ENCODE measurements around the gene FRMD8. TPM values are rescaled to one million over a fixed set of nuclear protein-coding genes. Genes with fewer than 3 reads are reported as not detected.

Gene FRMD8
- total and polyA plus RNA-seq, 2 experiments from 2014 or later = 32.6 to 64.6 TPM

DNA sequence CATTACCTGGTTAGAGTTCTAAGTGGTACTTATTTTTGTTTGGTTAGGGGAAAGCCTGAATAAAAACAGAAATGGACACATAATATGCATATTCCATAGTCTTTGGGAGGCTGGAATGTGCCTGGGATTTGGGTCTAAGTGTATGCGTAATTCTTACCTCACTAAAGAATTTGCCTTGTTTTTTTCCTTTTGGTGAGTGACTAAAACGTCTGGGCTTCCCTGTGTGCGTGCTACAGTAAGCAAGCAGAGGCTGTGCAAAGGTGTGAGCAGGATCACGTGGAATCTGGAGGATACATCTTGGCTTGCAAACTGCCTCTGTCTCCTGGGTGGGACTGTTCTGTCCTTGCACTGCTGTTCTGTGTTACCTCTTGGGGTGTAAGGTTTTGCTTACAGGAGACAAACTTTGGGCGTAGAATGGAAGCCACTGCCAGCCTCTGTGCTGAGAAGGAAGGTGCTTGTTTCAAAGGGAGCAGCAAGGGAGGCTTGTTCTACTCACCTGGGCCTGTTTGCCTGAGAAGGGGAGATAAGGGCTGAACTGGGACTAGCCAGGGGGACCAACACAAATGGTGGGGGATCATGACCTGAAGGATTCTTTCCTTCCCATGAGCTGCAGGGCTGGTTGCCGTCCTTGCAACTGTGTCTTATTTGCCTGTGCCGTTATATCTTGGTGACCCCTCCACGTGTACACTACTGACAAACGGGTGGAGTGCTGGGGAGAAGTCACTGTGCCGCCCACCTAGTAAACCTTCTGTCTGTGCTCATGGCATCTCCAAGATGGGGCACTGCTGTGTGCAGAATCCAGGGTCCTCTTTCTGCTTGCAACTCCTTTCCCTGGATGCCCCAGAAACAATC, 40.6 kb downstream of the FRMD8 start:
- peaks cover 64% of the 10 kb centered on the region for H3K4me1 ChIP-seq (ENCODE audit: low read depth)
- H3K27ac ChIP-seq = no peak overlapping the region
- no peaks in the 10 kb centered on the region for H3K9me3 ChIP-seq (ENCODE audit: low read depth)
- no peaks in the 10 kb centered on the region for H3K36me3 ChIP-seq
- peak in 1 of 2 donors; percentile 87 for DNase-seq (ENCODE audit: low read depth in 1 of 2, low spot score in 1 of 2)
- H3K4me3 ChIP-seq = no peak overlapping the region
- no peak for TF ChIP-seq CTCF (IDR thresholded peaks at IDR 0.05; ENCODE audit: low read depth, low read length)
- H3K27me3 ChIP-seq = no peaks in the 10 kb centered on the region

GRCh38 chr11:65427691-65428577, 41.5 kb downstream of the FRMD8 start:
- no peak overlapping the region for H3K4me3 ChIP-seq
- H3K4me1 ChIP-seq (ENCODE audit: low read depth) = peaks cover 58% of the 10 kb centered on the region
- no peak overlapping the region for H3K27ac ChIP-seq
- no peaks in the 10 kb centered on the region for H3K9me3 ChIP-seq (ENCODE audit: low read depth)
- peak in 1 of 2 donors; percentile 85 for DNase-seq (ENCODE audit: low read depth in 1 of 2, low spot score in 1 of 2)
- H3K27me3 ChIP-seq = no peaks in the 10 kb centered on the region
- no peak for TF ChIP-seq CTCF (IDR thresholded peaks at IDR 0.05; ENCODE audit: low read depth, low read length)
- H3K36me3 ChIP-seq = no peaks in the 10 kb centered on the region

DNA sequence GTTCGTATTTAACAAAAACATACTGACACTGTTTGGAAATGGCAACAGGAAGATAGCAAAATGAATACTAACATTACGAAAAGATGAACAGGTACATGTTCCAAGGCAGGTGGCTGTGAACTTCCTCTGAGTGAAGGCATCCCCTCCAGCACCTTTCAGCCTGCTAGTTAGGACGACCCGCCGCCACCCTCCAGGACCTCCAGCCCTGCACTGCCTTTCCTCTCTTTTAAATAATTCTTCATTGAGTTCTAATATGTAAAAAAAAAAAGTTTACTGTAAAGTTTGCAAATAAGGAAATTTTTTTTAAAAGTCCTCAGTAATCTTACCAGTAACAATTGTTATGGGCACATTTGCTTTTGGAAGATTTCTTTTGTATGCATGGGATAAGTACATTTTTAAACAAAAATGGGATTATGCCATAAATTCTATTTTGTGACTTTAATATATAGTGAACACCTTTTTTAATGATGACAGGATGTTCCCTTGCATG, 42.2 kb downstream of the FRMD8 start:
- Histone ChIP-seq H3K4me1 (ENCODE audit: low read depth) (peaks cover 51% of the 10 kb centered on the region), H3K27ac (no peak overlapping the region), H3K4me3 (no peak overlapping the region), H3K36me3 (no peaks in the 10 kb centered on the region), H3K9me3 (ENCODE audit: low read depth) (no peaks in the 10 kb centered on the region), H3K27me3 (no peaks in the 10 kb centered on the region)
- no peak for TF ChIP-seq CTCF (IDR thresholded peaks at IDR 0.05; ENCODE audit: low read depth, low read length)
- no peak for DNase-seq (ENCODE audit: low read depth in 1 of 2, low spot score in 1 of 2)

DNA sequence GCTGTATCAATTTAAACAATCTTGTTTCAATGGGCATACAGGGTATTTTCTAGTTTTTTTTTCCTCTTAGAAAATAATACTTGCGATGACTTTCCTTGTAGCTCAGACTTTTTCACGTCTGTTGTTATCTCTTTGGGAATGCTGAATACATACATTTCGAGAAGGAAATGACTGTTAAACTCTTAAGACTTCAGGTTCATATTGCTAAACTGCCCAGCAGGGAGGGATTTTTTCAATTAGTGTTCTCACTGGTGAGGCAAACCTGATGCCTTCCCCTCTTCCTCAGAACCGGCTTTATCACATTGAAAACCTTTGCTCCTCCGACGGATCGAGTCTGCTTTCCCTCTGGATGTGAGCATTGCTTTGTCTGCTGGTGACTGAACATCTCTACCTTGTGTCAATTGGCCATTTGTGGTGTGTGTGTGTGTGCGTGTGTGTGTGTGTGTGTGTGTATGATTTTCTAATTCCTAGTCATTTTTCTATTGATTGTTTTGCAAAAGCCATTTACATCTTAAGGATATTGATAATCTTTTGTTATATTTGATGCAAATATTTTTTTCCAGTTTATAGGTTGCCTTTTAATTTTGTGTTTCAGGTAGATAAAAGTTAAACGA, 42.7 kb downstream of the FRMD8 start:
- TF ChIP-seq CTCF (IDR thresholded peaks at IDR 0.05; ENCODE audit: low read depth, low read length) = no peak
- H3K27ac ChIP-seq = no peak overlapping the region
- H3K9me3 ChIP-seq (ENCODE audit: low read depth) = no peaks in the 10 kb centered on the region
- DNase-seq (ENCODE audit: low read depth in 1 of 2, low spot score in 1 of 2) = peak in 1 of 2 donors; percentile 79
- no peaks in the 10 kb centered on the region for H3K27me3 ChIP-seq
- H3K36me3 ChIP-seq = no peaks in the 10 kb centered on the region
- H3K4me3 ChIP-seq = no peak overlapping the region
- peaks cover 47% of the 10 kb centered on the region for H3K4me1 ChIP-seq (ENCODE audit: low read depth)

DNA sequence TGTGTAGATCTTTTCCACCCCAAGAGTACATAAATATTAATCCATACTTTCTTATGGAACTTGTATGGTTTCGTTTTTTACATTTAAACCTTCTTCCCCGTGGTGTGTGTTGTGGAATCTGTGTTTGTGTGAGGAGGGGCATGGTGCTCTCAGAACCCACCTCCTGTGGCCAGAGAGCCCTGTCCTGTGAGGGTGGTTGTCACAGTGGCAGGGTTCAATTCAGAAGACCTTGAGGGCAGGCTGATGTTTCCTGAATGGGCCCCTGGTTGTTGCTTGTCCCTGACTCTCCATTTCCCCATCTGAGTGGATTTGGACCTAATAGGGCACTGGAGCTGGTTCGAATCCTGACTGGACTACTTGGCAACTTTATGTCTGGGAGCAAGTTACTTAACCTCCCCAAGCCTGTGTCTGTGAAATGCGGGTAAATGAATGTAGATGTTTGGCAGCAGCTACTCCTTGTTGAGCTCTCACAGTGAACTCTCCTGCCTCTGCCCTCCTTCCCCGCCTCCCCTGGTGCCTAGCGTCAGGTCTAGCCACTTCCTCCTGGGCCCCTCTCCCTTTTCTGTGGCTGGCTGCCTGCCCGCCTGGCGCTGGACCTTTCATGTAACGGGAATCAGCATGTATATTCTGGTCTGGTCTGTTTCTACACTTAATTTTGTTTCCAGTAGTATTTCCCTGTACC, 43.4 kb downstream of the FRMD8 start:
- peak in 1 of 2 donors; percentile 91 for DNase-seq (ENCODE audit: low read depth in 1 of 2, low spot score in 1 of 2)
- H3K27ac ChIP-seq = peak overlapping the region; percentile 14
- peaks cover 2% of the 10 kb centered on the region for H3K36me3 ChIP-seq
- H3K4me1 ChIP-seq (ENCODE audit: low read depth) = peaks cover 43% of the 10 kb centered on the region
- TF ChIP-seq CTCF (IDR thresholded peaks at IDR 0.05; ENCODE audit: low read depth, low read length) = no peak
- H3K27me3 ChIP-seq = no peaks in the 10 kb centered on the region
- no peak overlapping the region for H3K4me3 ChIP-seq
- no peaks in the 10 kb centered on the region for H3K9me3 ChIP-seq (ENCODE audit: low read depth)

Data from cardiac muscle cell (in vitro differentiated cells and primary cell).